HG02623 (cell line): ENCODE measurements around the gene CRTAP.
A peak's percentile ranks its signal among the peaks of the same experiment; 100 is the strongest.
"Not testable (repeated sequence)": the region's sequence is repeated elsewhere in the genome, so short reads cannot be mapped to it uniquely, and the experiment has no call there.

Experiments used
- ATAC-seq: cut with Tn5 transposase; IDR thresholded peaks from one replicate; pipeline ENCODE4 v1.9.1; 2021; ENCODE audit warnings: moderate library complexity; ENCODE audit not compliant: unreplicated experiment

The CRTAP gene

DNA sequence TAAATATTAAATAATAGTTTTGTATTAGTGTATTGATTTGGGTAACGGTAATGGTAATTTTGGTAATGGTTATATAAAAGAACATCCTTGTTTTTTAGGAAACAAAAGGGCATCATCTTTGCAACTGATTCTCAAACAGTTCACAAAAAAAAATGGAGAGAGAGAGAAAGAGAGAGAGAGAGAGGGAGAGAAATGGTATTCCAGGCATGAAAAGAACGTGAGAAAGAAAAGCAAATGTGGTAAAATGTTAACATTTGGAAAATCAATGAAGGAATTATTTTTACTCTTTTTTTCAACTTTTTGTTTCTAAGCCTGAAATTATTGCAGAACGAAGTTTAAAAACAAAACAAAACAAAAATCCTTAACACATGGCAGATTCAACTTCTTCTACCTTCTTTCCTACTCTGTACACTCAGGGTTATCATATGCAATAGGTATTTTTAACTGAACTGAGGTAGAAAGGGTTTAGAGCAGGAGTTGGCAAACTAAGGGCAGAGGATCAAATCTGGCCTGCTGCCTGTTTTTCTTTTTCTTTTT, 14.6 kb upstream of the CRTAP start:
- ATAC-seq, result no peak

DNA sequence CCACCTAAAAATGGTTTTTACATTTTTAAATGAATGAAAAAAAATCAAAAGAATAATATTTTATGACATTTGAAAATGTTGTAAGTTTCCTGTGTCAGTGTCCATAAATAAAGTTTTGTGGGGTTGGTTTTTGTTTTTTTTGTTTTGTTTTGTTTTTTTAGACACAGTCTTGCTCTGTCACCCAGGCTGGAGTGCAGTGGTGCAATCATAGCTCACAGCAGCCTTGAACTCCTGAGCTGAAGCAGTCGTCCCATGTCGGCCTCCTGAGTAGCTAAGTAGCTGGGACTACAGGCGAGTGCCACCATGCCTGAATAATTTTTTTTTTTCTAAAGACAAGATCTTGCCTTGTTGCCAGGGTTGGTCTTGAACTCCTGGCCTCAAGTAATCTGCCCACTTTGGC, 14.1 kb upstream of the CRTAP start:
- ATAC-seq, result no peak

DNA sequence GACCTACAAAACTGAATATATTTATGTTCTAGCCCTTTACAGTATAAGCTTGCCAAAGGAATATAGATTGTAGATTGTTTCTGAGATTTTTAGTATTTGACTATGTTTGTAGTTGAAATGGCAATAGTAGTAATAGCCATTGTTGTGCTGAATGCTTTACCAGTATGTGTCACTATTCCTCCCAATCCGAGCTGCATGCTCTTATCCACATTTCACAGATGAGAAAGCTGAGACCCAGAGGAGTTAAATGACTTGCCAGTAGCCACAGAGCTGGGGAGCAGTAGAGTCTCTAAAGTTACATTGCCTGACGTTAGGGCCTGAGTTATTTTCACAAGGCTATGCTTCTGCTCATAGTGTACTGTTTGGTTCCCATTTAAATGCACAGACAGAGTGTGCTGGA, 13.6 kb upstream of the CRTAP start:
- no peak for ATAC-seq

DNA sequence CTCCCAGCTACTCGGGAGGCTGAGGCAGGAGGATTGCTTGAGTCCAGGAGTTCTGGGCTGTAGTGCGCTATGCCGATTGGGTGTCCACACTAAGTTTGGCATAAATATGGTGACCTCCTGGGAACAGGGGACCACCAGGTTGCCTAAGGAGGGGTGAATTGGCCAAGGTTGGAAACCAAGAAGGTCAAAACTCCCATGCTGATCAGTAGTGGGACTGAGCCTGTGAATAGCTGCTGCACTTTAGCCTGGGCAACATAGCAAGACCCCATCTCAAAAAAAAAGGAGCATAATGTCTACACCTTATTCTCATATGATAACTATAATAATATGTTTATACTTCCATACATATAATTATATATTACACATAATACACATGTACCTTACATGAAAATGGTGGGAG, 10.8 kb upstream of the CRTAP start:
- no peak for ATAC-seq

DNA sequence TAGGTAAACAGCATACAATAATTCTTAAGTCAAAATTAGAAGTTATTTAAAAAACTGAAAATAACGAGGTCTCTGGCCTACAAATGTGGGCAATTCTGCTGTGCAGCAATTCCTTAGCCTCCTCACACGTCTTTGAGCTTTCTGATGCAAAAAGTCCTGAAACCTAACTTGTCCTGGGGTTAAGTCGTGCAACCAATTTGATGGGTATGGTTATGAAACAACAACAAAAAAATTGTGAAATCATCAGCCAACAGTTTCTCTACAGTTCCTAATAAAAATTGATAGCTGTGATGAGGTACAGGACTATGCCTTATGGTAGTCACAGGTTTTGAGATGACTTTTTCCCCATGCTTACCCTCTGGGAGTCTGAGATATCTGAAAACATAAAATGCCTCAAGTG, 10.3 kb upstream of the CRTAP start:
- no peak for ATAC-seq

DNA sequence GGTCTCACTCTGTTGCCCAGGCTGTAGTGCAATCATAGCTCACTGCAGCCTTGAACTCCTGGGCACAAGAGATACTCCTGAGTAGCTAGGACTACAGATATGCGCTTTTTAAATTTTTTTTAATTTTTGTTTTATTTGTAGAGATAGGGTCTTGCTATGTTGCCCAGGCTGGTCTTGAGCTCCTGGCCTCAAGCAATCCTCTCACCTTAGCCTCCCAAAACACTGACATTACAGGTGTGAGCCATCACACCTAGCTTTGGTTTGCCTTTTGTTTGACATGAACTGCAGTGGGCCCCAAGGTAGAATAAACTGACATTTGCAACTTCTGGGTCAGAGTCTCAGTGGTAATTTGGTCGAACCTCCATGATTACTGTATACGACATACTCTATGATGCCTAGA, 9.0 kb upstream of the CRTAP start:
- no peak for ATAC-seq

DNA sequence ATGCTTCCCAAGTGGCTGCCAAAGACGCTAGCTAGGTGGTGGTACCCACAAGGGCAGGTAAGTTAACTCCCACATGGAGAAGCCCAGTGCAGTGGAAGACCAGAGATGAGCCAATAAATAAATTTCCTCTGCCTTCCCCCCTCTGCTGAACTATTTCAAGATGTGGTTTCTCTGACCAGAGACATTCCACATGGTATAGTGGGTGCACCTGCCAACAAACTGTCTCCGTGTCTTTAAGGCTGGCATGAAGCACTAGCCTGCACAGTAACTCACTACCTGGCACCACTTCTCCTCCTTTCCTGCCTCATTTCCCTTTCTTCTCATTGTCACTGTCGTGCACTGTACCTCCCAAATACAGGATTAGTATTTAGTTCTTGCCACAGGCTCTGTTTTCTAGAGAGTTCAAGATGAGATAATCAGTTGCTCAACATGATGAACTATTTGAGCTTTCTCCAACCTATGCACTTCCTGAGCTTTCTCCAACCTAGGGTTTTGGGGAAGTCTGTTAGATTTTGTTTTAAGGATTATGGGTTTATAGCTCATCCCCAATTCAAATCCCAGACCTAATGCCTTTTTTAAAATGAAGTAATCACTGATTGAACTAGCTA, 8.4 kb upstream of the CRTAP start:
- no peak for ATAC-seq

DNA sequence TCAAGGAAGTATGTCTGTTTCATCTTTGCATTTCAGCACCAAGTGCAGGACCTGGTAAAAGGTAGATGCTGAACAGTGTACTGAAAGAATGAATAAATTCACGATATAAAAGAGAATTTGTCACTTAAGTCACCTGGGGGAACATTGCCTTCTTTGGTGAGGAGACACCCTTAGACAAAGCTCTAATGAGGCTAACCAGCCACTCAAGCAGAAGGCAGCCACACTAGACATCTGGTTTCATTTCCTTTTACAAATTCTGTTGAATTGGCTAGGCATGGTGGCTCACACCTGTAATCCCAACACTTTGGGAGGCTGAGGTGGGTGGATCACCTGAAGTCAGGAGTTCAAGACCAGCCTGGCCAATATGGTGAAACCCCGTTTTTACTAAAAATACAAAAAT, 7.0 kb upstream of the CRTAP start:
- ATAC-seq, result not testable (repeated sequence)

DNA sequence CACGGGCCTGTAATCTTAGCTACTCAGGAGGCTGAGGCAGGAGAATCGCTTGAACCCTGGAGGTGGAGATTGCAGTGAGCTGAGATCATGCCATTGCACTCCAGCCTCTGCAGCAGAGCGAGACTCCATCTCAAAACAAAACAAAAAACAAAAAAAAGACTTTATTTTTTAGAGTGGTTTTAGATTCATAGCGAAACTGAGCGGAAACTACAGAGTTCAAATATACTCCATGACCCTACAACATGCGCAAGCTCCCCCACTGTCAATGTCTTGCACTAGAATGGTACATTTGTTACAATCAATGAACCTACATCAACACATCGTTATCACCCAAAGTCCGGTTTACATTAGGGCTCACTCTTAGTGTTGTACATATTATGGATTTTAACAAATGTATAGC, 2.2 kb upstream of the CRTAP start:
- peak; percentile 28 for ATAC-seq

DNA sequence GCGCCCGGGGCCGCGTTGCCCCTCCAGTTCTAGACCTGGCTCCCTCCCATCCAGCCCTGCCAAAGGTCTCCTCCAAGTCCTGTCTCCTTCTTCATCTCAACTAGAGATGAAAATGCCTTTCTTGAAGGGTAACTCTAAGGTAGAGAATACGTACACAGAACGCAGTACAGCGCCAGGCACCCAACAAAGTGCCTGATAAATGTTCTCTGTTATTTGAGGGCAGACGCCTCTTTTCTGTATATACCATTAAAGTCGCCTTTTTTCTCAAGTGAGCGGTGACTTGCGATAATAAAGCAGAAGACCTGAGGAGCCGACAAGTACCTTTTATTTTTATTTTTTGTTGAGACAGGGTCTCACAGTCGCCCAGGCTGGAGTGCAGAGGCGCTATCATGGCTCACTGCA, 809 bp downstream of the CRTAP start:
- no peak for ATAC-seq

DNA sequence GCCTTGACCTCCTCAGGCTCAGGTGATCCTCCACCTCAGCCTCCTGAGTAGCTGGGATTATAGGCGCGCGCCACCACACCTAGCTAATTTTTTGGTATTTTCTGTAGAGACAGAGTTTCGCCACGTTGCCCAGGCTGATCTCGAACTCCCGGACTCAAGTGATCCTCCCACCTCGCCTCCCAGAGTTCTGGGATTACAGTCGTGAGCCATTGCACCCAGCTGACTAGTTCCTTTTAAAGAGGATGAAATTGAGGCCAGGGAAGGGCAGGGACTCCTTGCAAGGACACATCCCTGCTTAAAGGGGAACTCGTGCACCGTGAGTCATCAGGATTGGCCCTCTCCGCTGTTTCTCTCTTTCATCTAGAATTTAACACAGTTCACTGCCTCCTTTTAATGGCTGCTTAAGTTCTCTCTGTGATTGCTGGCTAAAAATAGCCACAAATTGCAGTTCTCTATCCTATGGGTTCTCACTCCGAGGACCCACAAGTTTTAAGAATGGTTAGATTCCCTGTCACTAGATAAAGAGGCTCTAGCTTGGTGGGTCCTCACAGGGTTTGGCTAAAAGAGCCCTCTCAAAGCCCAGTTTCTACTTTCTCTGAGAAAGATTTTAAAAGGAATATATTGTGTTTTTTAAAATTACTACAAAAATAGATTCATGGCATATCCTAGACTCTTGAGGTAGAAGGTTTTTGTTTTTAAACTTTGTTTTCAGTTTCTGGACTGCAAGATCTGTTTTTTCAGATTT, 1.4 kb downstream of the CRTAP start:
- ATAC-seq, result no peak

DNA sequence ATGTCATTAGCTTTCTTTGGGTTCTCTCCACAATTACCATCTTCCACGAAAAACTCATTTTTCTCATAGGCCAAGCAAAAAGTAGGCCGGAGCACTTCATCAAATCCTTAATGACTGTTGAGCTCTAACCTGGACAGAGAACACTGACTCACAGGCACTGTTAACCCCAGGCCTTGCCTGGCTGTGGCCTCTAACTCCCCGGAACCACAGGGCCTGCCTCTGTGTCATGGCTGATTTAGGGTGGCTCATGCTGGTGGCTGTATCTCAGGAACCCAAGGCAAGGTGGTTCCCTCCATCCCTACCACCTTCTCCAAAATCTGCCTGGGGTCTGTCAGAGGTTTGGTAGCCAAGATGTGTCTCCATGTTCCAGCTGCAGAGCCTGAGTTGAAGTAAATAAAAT, 3.6 kb downstream of the CRTAP start:
- ATAC-seq, result no peak

DNA sequence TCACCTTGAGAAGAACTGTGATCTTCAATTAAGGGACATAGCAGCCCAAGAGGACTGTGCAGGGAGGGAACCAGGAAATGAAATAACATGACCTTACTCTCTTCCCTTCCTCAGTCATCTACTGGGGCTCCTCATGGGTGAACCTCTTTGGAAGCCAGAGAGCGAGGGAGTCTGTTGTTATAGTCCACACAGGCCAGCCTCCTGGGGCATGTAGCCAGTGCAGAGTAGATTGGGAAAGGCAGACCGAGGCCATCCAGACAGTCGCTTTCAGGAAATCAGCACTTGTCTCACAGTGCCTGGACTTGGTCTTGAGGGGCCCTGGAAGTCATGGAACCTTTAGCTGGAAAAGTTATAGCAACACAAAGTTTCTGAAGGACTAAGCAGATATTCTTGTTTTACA, 6.1 kb downstream of the CRTAP start:
- ATAC-seq, result no peak

DNA sequence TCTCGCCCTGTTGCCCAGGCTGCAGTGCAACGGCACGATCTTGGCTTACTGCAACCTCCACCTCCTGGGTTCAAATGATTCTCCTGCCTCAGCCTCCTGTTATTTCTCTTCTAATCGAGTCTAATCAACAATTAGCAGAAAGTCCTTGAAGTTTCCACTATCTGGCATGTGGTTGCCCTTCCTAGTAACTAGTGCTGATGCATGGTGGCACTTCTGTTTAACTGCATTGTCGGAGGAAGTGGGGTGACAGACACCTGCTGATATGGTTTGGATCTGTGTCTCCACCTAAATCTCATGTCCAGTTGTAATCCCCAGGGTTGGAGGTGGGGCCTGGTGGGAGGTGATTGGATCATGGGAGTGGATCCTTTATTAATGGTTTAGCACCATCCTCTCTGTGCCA, 9.2 kb downstream of the CRTAP start:
- no peak for ATAC-seq

DNA sequence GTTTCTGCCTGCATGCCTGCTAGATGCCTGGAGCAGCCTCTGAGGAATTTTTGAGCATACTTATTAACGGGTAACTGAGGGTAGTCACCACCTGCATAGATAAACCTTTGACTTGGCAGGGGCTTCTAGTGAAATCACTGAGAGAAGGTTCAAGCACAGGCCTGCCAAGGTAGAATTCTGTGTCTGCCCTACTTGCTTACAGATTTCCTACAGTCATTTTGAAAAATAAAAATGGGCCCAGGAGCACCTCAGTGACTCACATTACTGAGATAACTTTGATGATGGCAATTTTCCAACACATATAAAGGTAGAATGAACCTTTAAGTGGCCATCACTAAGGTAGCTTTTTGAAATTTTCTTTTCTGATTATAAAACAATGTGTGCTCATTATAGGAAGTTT, 10.8 kb downstream of the CRTAP start:
- no peak for ATAC-seq

DNA sequence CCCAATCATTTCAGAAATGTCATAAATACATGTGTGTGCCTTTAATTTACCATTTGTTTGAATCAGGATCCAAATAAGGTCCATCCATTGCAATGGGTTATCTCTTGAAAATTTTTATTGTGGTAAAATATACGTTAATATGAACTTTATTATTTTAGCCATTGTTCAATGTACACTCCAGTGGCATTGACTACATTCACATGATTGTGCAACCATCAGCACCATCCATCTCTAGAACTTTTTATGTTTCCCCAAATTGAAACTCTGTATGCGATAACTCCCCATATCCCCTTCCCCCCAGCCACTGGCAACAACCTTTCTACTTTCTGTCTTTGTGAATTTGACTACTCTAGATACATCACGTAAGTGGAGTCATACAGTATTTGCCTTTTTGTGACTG, 12.0 kb downstream of the CRTAP start:
- ATAC-seq, result no peak

DNA sequence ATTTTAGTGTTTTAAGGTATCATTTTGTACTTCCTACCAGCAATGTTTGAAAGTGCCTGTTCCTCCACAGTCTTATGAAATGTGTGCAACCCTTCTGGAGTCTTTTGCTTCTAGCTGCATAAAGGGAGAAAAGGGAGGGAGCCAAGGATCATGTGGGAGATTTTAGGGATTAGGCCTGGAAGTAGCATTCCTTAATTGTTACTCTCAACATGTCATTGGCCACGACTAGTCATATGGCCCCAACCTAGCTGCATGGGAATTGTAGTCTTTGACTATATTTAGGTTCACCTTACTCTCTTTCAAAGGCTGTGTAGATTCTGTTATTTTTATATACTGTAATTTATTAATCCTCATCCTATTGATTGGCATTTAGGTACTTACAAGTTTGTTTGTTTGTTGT, 14.9 kb downstream of the CRTAP start:
- ATAC-seq, result no peak

DNA sequence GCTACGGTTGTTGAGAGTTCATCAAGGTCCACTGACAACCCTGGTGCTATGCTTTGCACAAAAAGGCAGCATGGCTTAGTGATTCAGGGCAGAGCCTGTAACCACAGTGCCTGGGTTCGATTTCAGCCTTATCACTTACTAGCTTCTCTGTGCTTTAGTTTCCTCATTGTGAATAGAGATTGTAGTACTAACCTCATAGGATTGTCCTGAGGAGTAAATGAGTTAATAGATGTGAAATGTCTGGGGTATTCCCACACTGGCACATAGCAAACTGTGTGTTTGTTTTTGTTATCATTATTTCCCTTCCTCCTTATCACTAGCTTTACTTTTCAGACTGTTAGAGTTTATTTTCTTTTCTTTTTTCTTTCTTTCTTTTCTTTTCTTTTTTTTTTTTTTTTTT, 16.3 kb downstream of the CRTAP start:
- no peak for ATAC-seq

DNA sequence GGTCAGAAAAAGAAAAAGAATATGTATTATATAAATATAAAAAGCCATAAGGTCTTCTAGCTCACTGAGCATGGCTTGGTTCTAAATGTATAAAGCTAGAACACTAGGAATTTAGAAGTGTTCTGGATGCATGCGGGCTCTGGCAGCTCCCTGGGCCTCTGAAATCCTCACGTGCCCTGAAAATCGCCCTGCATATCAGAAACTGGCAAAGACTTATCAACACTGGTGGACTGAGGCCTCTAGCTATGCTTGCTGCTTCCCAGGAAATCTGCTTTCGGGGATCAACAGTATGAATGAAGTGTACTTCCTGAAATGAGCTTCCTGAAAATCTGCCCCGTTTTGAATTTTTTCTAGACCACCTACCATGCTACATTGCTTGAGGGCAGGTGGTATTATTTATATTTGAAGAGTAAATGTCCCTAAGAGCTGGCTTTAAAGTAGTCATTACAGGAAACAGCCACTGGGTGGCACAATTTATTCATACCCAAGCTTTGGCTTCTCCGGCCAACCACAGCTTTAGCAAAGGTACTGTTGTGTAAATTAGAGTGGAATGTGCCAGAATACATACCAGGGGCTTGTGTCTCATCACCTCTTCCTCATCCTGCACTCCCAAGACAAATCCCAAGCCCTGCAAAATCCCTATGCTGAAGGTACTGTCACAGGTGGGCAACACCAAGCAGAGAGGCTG, 17.7 kb downstream of the CRTAP start:
- peak; percentile 66 for ATAC-seq

DNA sequence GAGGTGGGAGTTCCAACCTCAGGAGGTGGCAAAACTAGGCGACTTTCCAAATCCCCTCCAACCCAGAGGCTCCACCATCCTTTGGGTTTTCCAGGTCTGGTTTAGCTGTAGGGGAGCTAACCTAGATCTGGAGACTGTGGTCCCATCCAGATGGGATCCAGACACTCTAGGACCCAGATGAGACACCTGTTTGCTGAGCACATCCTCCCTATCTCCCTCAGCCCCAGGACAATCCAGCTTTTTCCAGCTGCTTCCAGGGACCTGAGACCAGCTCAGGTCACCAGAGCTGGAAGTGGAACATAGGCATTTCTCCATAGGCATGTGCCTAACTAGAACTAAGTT, 18.2 kb downstream of the CRTAP start:
- no peak for ATAC-seq

DNA sequence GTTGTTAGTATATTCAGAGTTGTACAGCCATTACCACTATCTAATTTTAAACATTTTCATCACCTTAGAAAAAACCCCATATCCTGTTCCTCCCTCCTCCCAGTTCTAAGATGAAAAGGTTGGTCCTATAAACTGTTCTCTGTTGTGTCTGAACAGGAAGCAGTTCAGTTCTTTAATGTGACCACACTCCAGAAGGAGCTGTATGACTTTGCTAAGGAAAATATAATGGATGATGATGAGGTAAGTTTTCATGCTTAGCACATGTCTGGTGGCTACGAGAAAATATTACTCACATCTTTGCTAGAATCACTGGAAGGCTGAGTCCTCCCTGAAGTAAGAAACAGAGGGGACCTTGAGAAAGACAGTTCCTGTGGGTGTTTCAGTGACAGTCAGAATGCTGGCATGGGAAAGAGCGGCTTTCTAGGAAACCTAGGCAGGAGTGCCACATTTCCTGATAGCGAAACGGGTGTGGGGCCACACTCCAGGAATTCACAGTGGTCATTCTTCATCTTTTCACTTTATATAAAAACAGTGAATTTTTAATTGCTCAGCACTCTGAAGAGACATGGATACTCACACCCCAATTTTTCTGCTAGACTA, 20.3 kb downstream of the CRTAP start:
- ATAC-seq, result peak; percentile 39

DNA sequence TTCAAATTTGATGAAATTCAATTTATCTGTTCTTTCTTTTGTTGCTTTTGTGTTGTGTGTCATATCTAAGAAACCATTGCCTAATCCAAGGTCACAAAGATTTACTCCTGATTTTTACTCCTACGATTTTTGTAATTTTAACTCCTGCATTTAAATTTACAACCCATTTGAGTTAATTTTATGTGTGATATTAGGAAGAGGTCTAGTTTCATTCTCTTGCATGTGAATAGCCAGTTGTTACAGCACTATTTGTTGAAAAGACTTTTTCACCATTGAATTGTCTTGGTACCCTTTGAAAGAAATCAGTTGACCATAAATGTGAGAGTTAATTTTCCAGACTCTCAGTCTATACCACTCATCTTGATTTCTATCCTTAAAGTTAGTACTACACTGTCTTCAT, 23.9 kb downstream of the CRTAP start:
- ATAC-seq, result no peak
